Neural crest cell (in vitro differentiated cells): Measurements from ENCODE around the gene ELAC2. TPM values are rescaled to one million over a fixed set of nuclear protein-coding genes. Genes with fewer than 3 reads are reported as not detected.

Experiments
- DNase-seq: peaks from one replicate; pipeline ENCODE4 v3.0.0; 2021; ENCODE audit warnings: low read depth, mixed read lengths, low spot score
- H3K27ac Mint-ChIP-seq: one replicate; pipeline ENCODE4 v1.8.0; 2021; ENCODE audit warnings: mild to moderate bottlenecking, mixed read lengths; ENCODE audit not compliant: unreplicated experiment
- H3K27me3 Mint-ChIP-seq: 2 replicates; pipeline ENCODE4 v1.8.0; 2021; ENCODE audit warnings: low read depth, mild to moderate bottlenecking, mixed read lengths
- H3K36me3 Mint-ChIP-seq: 2 replicates; pipeline ENCODE4 v1.8.0; 2021; ENCODE audit warnings: low read depth, mild to moderate bottlenecking, mixed read lengths
- H3K4me1 Mint-ChIP-seq: 2 replicates; pipeline ENCODE4 v1.8.0; 2021; ENCODE audit warnings: mixed read lengths
- H3K4me3 Mint-ChIP-seq: one replicate; pipeline ENCODE4 v1.8.0; 2021; ENCODE audit warnings: mild to moderate bottlenecking, mixed read lengths
- H3K9me3 Mint-ChIP-seq: 2 replicates; pipeline ENCODE4 v1.8.0; 2021; ENCODE audit warnings: mixed read lengths
- CTCF ChIP-seq: fragments of 200-600 bp; sonication (generic); conservative IDR thresholded peaks from 2 replicates; pipeline ENCODE4 v1.5.0; 2021; ENCODE audit warnings: antibody characterized with exemption, mild to moderate bottlenecking
- total RNA-seq: library from RNA; stranded (reverse); gene quantifications from 2 replicates; pipeline ENCODE4 v1.2.1, GENCODE V29; 2021

ELAC2 gene
- total RNA-seq, 1 donor from 2014 or later: 66.9 TPM

- Mint-ChIP-seq H3K4me3 (no peak overlapping the region), H3K4me1 (no peaks in the 10 kb centered on the region), H3K9me3 (peaks cover 2% of the 10 kb centered on the region), H3K27me3 (no peaks in the 10 kb centered on the region), H3K36me3 (no peaks in the 10 kb centered on the region), H3K27ac (no peak overlapping the region)
- no peak for TF ChIP-seq CTCF
- DNase-seq: no peak
These were observed 29.3 kb upstream of the ELAC2 start for GRCh38 chr17:13047011-13047606.

DNA sequence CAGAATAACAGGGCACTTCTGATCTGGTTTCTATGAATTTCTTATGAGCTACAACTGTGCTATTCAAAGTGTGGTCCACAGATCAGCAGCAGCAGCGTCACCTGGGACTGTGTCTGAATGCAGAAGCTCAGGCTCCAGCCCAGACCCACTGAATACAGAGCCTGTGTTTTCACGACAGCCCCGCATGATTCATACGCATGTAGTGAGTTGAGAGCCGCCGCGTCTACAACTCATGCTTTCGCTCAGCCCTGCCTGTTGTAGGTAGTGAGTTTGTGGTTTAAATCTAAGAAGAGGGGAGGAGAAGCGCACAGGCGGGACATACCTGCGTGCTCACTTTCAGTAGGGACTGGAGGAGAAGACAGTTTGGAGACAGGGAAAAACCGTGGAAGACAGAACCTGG, 28.5 kb upstream of the ELAC2 start:
- Mint-ChIP-seq H3K4me3 (no peak overlapping the region), H3K27ac (no peak overlapping the region), H3K27me3 (no peaks in the 10 kb centered on the region), H3K9me3 (peaks cover 2% of the 10 kb centered on the region), H3K36me3 (no peaks in the 10 kb centered on the region), H3K4me1 (no peaks in the 10 kb centered on the region)
- no peak for DNase-seq
- TF ChIP-seq CTCF: no peak

DNA sequence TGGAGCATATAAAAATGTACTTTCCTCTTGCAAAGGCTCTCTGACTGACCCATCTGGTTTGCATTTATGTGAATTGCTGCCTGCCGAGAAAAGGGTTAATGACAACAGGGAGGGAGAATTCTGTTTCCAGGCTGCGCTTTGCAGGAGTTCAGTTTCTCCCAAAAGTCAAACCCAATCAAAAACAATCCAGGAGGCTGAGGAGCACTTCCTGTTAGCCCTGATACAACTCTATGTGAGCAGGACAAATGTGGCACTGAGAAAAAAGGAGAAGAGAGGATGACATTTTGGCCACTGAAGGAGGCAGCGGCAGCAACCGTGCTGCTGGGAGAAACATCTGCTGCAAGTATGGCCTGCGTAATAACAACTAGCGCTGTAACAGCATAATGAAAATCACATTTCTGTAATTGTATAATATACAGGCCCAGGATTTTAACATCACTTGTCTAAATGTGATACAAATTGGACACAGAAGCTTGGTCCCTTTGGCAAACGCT, 26.8 kb upstream of the ELAC2 start:
- H3K4me3 Mint-ChIP-seq: no peak overlapping the region
- TF ChIP-seq CTCF: no peak
- H3K27me3 Mint-ChIP-seq: no peaks in the 10 kb centered on the region
- no peak for DNase-seq
- no peaks in the 10 kb centered on the region for H3K36me3 Mint-ChIP-seq
- H3K27ac Mint-ChIP-seq: no peak overlapping the region
- no peaks in the 10 kb centered on the region for H3K4me1 Mint-ChIP-seq
- H3K9me3 Mint-ChIP-seq: no peaks in the 10 kb centered on the region

DNA sequence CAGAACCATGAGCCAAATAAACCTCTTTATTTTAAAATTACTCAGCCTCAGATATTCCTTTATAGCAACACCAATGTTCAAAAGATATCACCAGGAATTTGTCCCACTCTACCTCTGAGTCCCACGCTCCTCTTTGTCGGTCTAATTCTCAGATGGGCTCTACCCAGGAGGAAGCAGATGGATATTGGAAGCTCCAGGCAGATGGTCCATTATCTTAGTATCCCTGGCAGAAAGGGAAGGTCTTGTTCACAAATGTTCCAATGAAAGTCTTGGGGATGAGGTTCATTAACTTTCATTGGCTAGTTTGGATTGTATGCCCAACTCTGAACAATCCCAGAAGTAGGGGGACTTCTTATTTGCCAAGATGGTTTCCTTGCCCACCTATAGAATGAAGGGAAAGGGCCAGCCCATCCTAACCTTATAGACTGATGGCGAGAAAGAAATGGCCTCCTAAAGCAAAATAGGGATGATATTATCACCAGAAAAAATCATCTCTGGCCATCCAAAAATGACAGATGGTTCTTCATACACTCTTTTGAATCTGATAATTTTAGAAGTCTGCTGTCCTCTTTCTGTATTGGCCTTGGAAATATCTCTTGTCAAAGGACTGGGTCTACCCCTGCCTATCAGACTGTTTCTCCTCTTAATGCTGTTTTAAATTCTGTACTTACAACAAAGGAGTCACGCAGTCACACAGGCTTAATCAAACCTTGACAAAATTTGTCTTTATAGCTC, 21.3 kb upstream of the ELAC2 start:
- H3K36me3 Mint-ChIP-seq: no peaks in the 10 kb centered on the region
- no peaks in the 10 kb centered on the region for H3K27me3 Mint-ChIP-seq
- no peak overlapping the region for H3K4me3 Mint-ChIP-seq
- TF ChIP-seq CTCF: no peak
- no peak for DNase-seq
- no peaks in the 10 kb centered on the region for H3K4me1 Mint-ChIP-seq
- peaks cover 9% of the 10 kb centered on the region for H3K9me3 Mint-ChIP-seq
- no peak overlapping the region for H3K27ac Mint-ChIP-seq

DNA sequence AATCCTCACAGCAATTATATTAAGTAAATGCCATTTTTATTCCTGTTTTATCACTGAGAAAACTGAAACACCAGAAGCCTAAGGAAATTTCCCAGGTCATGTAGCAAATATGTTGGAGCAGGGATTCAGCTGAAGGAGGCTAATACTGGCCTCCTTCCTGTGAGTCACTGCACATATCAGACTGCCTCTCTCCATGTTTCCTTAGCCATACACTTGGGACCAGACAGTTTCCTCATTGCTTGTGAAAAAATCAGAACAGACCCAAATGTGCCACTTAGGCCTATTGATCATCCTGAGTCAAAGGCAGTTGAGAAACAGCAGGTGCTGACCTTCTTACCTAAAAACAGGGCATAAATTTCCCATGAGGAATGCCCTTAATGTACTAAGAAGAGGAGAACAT, 18.9 kb upstream of the ELAC2 start:
- Mint-ChIP-seq H3K36me3 (no peaks in the 10 kb centered on the region), H3K4me3 (no peak overlapping the region), H3K9me3 (peaks cover 9% of the 10 kb centered on the region), H3K27me3 (no peaks in the 10 kb centered on the region), H3K4me1 (peaks cover 1% of the 10 kb centered on the region), H3K27ac (no peak overlapping the region)
- TF ChIP-seq CTCF: no peak
- DNase-seq: no peak
